ENCODE measurements around the gene SLC46A3. TPM values are rescaled to one million over a fixed set of nuclear protein-coding genes. Genes with fewer than 3 reads are reported as not detected.
A peak's percentile ranks its signal among the peaks of the same experiment; 100 is the strongest.

The SLC46A3 gene
- total RNA-seq, 4 donors from 2014 or later: 9.4 to 14.0 (median 10.6) TPM

DNA sequence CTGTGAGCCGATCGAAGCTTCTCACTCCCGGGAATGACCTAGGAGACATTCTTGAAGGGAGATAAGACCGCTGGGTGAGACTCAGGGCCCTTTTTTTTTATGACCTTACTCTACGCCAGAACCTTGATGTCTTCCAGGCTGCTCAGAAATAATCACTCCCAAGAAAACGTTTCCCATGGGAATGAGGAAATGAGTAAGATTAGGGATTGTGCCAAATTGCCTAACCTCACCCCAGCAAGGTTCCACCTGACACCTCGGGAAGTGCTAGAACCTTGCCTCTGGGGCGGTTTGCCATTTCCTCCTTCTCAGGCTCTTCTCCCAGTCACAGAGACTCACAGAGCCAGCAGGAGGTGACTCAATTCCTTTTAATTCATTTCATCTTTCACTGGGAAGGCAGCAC, 2.3 kb downstream of the SLC46A3 start:
- peak overlapping the region in 3 of 4 donors; percentile 3 to 93 (median 32) for H3K27ac ChIP-seq (replicated peaks in 1 of 4)
- intact Hi-C loops (cut with DNase I): no loop called here
- H3K4me1 ChIP-seq: peaks cover 18 to 34% (median 26%) of the 10 kb centered on the region in 4 donors
- TF ChIP-seq, protein P1, sequence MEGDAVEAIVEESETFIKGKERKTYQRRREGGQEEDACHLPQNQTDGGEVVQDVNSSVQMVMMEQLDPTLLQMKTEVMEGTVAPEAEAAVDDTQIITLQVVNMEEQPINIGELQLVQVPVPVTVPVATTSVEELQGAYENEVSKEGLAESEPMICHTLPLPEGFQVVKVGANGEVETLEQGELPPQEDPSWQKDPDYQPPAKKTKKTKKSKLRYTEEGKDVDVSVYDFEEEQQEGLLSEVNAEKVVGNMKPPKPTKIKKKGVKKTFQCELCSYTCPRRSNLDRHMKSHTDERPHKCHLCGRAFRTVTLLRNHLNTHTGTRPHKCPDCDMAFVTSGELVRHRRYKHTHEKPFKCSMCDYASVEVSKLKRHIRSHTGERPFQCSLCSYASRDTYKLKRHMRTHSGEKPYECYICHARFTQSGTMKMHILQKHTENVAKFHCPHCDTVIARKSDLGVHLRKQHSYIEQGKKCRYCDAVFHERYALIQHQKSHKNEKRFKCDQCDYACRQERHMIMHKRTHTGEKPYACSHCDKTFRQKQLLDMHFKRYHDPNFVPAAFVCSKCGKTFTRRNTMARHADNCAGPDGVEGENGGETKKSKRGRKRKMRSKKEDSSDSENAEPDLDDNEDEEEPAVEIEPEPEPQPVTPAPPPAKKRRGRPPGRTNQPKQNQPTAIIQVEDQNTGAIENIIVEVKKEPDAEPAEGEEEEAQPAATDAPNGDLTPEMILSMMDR (IDR thresholded peaks at IDR 0.05): no peak
- TF ChIP-seq POLR2AphosphoS5 (IDR thresholded peaks at IDR 0.05): peak; percentile 29 to 31
- DNase-seq (ENCODE audit: extremely low spot score): no peak
- no peaks in the 10 kb centered on the region for H3K27me3 ChIP-seq
- H3K9me3 ChIP-seq: no peaks in the 10 kb centered on the region
- H3K36me3 ChIP-seq: peaks cover 0 to 5% (median 0%) of the 10 kb centered on the region in 4 donors
- WGBS: 44% methylated on average over 8 of the region's 8 CpGs
- no peak overlapping the region for H3K4me3 ChIP-seq

DNA sequence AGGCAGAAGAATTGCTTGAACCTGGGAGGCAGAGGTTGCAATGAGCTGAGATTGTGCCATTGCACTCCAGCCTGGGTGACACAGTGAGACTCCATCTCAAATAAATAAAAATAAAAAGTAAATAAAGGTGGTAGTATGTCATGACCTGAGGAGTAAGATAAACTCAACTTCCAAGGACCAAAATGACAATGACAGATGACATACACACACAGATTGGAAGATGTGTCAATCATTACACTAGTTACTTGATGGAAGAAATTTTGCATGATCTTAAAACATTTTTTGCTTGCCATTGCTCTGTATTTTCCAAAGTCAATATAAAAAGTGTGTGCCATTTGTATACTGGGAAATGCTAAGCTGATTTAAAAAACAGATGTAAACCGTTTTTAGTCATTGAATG, 4.1 kb downstream of the SLC46A3 start:
- Histone ChIP-seq H3K9me3 (no peaks in the 10 kb centered on the region), H3K36me3 (peaks cover 0 to 17% (median 10%) of the 10 kb centered on the region in 4 donors), H3K27me3 (no peaks in the 10 kb centered on the region), H3K4me3 (no peak overlapping the region), H3K4me1 (peaks cover 16 to 33% (median 25%) of the 10 kb centered on the region in 4 donors), H3K27ac (replicated peaks in 1 of 4) (no peak overlapping the region)
- no peak for TF ChIP-seq EP300 (IDR thresholded peaks at IDR 0.05)
- no peak for TF ChIP-seq POLR2A (IDR thresholded peaks at IDR 0.05; ENCODE audit: low read depth)
- TF ChIP-seq POLR2AphosphoS5 (IDR thresholded peaks at IDR 0.05): no peak
- TF ChIP-seq, protein P1 (IDR thresholded peaks at IDR 0.05): no peak
- no peak for DNase-seq (ENCODE audit: extremely low spot score)
- 93% methylated on average over 1 of the region's 1 CpG for WGBS
- intact Hi-C loops (cut with DNase I): no loop called here

- H3K9me3 ChIP-seq: no peaks in the 10 kb centered on the region
- WGBS: 85% methylated on average over 3 of the region's 4 CpGs
- TF ChIP-seq POLR2AphosphoS5 (IDR thresholded peaks at IDR 0.05): no peak
- intact Hi-C loops (cut with DNase I): no loop called here
- DNase-seq (ENCODE audit: extremely low spot score): no peak
- peaks cover 0 to 25% (median 20%) of the 10 kb centered on the region in 4 donors for H3K36me3 ChIP-seq
- H3K27ac ChIP-seq (replicated peaks in 1 of 4): no peak overlapping the region
- H3K4me1 ChIP-seq: peaks cover 0 to 3% (median 0%) of the 10 kb centered on the region in 4 donors
- H3K4me3 ChIP-seq: no peak overlapping the region
- H3K27me3 ChIP-seq: no peaks in the 10 kb centered on the region
Measured at GRCh38 chr13:28710161-28710560, 8.6 kb downstream of the SLC46A3 start.

DNA sequence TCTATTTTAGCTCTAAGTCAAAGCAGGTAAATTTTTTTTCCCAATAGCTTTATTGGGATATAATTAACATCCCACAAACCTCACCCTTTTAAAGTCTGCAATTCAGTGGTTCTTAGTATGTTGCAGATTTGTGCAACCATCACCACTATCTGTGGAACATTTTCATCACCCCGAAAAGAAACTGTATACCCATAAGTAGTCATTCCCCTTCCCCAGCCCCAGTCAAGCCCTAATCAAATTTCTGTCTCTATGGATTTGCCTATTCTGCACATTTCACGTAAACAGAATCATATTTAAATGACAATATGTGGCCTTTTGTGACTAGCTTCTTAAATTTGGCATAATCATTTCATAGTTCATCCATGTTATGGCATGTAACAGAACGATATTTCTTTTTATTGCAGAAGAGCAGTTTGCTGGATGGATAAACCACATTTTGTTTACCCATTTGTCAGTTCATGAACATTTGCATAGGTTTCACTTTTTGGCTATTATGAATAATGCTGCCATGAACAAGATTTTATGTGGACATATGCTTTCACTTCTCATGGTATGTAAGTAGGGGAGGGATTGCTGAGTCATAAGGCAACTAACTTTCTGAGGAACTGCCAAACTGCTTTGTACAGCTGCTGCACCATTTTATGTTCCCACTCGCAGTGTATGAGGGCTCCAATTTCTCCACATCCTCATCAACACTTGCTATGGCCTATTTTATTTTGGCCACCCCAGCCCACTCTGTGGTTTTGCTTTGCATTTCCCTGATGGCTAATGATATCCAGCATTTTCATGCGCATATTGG, 10.9 kb downstream of the SLC46A3 start:
- 73% methylated on average over 5 of the region's 5 CpGs for WGBS
- intact Hi-C loops (cut with DNase I): no loop called here
- H3K27me3 ChIP-seq: no peaks in the 10 kb centered on the region
- H3K9me3 ChIP-seq: no peaks in the 10 kb centered on the region
- DNase-seq (ENCODE audit: extremely low spot score): no peak
- peaks cover 0 to 44% (median 31%) of the 10 kb centered on the region in 4 donors for H3K36me3 ChIP-seq
- TF ChIP-seq EP300 (IDR thresholded peaks at IDR 0.05) (no peak), POLR2A (IDR thresholded peaks at IDR 0.05; ENCODE audit: low read depth) (no peak), POLR2AphosphoS5 (IDR thresholded peaks at IDR 0.05) (no peak)
- TF ChIP-seq, protein P1 (IDR thresholded peaks at IDR 0.05): no peak
- no peak overlapping the region for H3K4me3 ChIP-seq
- H3K4me1 ChIP-seq: no peaks in the 10 kb centered on the region
- H3K27ac ChIP-seq (replicated peaks in 1 of 4): no peak overlapping the region

DNA sequence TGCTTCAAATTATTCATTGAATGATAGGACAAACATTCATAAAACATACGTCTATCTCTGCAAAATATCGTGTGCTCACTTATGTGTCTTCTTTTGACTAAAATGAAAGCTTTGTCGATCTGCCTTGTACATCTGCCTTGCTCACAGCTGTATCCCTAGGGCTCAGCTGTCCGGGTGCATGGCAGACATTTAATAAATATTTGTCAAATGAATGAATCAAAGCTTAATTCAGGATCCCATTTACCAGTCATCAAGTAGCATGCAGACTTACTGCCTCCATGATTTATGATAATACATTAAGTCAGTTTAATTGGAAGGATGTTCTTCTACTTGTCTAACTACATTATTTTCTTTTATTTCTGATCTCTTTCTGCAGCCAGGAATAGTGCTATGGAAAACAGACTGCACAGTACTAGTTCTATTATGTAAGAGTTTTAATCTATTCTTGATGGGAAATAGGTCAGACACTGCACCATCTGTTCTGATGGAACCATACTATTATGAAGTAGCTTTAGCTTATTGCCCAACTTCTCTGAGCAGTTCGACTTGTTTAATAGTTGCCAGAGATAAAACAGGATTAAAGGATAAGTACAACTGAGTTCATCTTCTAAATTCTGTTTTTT, 13.2 kb downstream of the SLC46A3 start:
- no peaks in the 10 kb centered on the region for H3K9me3 ChIP-seq
- no peaks in the 10 kb centered on the region for H3K4me1 ChIP-seq
- H3K27me3 ChIP-seq: no peaks in the 10 kb centered on the region
- intact Hi-C loops (cut with DNase I): no loop called here
- 67% methylated on average over 5 of the region's 5 CpGs for WGBS
- no peak overlapping the region for H3K27ac ChIP-seq (replicated peaks in 1 of 4)
- no peak for TF ChIP-seq POLR2A (IDR thresholded peaks at IDR 0.05; ENCODE audit: low read depth)
- TF ChIP-seq POLR2AphosphoS5 (IDR thresholded peaks at IDR 0.05): no peak
- TF ChIP-seq EP300 (IDR thresholded peaks at IDR 0.05): no peak
- TF ChIP-seq, protein P1 (IDR thresholded peaks at IDR 0.05): no peak
- DNase-seq (ENCODE audit: extremely low spot score): no peak
- no peak overlapping the region for H3K4me3 ChIP-seq
- H3K36me3 ChIP-seq: peaks cover 7 to 65% (median 42%) of the 10 kb centered on the region in 4 donors

Measured in esophagus muscularis mucosa (tissue), 4 donors.